Measurements from ENCODE around the gene LRCH1.
"Not testable (repeated sequence)": the region's sequence is repeated elsewhere in the genome, so short reads cannot be mapped to it uniquely, and the experiment has no call there.

GRCh38 chr13:46755508-46755907, 202.5 kb downstream of the LRCH1 start:
- not testable (repeated sequence) for TF ChIP-seq CTCF (optimal IDR thresholded peaks at IDR 0.05 in 1 of 3, IDR thresholded peaks at IDR 0.05 in 1 of 3, conservative IDR thresholded peaks at IDR 0.05 in 1 of 3; ENCODE audit: extremely low read depth in 1 of 3, insufficient read depth in 2 of 3, low read length in 3 of 3); EZH2 (IDR thresholded peaks at IDR 0.05; ENCODE audit: low read length)
